A549 (cell line): Measurements from ENCODE around the gene SYNPR.

Experiments used
- CBX8 ChIP-seq: fragments of 200-600 bp; sonication (generic); IDR thresholded peaks from 2 replicates; pipeline ENCODE4 v1.6.1; 2016
- MAZ ChIP-seq: fragments of 150-350 bp; IDR thresholded peaks from 2 replicates; pipeline ENCODE4 v1.6.1; 2014; ENCODE audit warnings: antibody characterized with exemption, low read depth, low read length, borderline replicate concordance
- RAD21 ChIP-seq, 2 experiments: fragments of >200 bp in 1 of 2; sonication (Bioruptor Twin) in 1 of 2; formaldehyde crosslinking in 1 of 2; IDR thresholded peaks in 1 of 2; conservative IDR thresholded peaks in 1 of 2; 2 replicates in 1 of 2; 3 replicates in 1 of 2; pipeline ENCODE4 v1.6.1; 2012 to 2018; ENCODE audit warnings: inconsistent platforms in 1 of 2
- RARB ChIP-seq: fragments of 250-450 bp; sonication (Bioruptor Pico); IDR thresholded peaks from 2 replicates; pipeline ENCODE4 v1.8.0; 2021; ENCODE audit warnings: mild to moderate bottlenecking, moderate library complexity
- TF ChIP-seq, protein P1 (sequence below): fragments of >200 bp; sonication (Bioruptor Twin); formaldehyde crosslinking; IDR thresholded peaks from 3 replicates; pipeline ENCODE4 v1.5.1; 2016

DNA sequence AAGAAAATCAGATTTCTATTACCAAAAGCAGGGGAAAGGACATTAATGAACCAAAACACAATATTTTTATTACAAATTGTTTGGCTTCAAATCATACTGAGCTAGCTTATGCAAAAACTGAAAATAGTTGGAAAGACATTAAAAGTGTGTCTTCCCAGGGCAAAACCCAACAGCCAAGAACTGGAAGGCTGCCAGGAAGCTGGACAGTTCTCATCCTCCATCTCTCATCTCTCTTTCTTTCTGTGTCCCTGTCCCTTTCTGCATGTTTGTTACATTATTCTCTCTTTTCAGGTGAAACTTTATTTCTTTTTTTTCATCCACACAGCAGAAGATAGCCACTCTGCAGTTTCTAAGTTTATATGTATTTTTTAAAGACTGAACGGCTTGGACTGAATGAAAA lies 333.3 kb downstream of the SYNPR start:
- TF ChIP-seq CBX8 (no peak), RARB (no peak), RAD21 (conservative IDR thresholded peaks at IDR 0.05 in 1 of 2, IDR thresholded peaks at IDR 0.05 in 1 of 2) (no peak), MAZ (no peak)
- TF ChIP-seq, protein P1, sequence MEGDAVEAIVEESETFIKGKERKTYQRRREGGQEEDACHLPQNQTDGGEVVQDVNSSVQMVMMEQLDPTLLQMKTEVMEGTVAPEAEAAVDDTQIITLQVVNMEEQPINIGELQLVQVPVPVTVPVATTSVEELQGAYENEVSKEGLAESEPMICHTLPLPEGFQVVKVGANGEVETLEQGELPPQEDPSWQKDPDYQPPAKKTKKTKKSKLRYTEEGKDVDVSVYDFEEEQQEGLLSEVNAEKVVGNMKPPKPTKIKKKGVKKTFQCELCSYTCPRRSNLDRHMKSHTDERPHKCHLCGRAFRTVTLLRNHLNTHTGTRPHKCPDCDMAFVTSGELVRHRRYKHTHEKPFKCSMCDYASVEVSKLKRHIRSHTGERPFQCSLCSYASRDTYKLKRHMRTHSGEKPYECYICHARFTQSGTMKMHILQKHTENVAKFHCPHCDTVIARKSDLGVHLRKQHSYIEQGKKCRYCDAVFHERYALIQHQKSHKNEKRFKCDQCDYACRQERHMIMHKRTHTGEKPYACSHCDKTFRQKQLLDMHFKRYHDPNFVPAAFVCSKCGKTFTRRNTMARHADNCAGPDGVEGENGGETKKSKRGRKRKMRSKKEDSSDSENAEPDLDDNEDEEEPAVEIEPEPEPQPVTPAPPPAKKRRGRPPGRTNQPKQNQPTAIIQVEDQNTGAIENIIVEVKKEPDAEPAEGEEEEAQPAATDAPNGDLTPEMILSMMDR: no peak
